Activated naive CD4-positive, alpha-beta T cell treated with anti-CD3 and anti-CD28 coated beads, Interleukin-2, amount 50 U/mL, for 24 hours (primary cell): ENCODE data around the gene JAZF1.

Experiments
- H3K27ac Mint-ChIP-seq: one replicate; pipeline ENCODE4 v1.8.0; 2021; ENCODE audit warnings: mild to moderate bottlenecking, mixed read lengths
- H3K27me3 Mint-ChIP-seq: one replicate; pipeline ENCODE4 v1.8.0; 2021; ENCODE audit warnings: mixed read lengths
- H3K36me3 Mint-ChIP-seq: one replicate; pipeline ENCODE4 v1.8.0; 2021; ENCODE audit warnings: mixed read lengths
- H3K4me1 Mint-ChIP-seq: one replicate; pipeline ENCODE4 v1.8.0; 2021; ENCODE audit warnings: mixed read lengths
- H3K4me3 Mint-ChIP-seq: one replicate; pipeline ENCODE4 v1.8.0; 2021; ENCODE audit warnings: mild to moderate bottlenecking, mixed read lengths
- H3K9me3 Mint-ChIP-seq: one replicate; pipeline ENCODE4 v1.8.0; 2021; ENCODE audit warnings: mixed read lengths

JAZF1 gene

GRCh38 chr7:27808626-27809025 is 372.0 kb downstream of the JAZF1 start:
- no peak overlapping the region for H3K27ac Mint-ChIP-seq
- peaks cover 18% of the 10 kb centered on the region for H3K36me3 Mint-ChIP-seq
- peaks cover 23% of the 10 kb centered on the region for H3K4me1 Mint-ChIP-seq
- no peaks in the 10 kb centered on the region for H3K9me3 Mint-ChIP-seq
- no peak overlapping the region for H3K4me3 Mint-ChIP-seq
- H3K27me3 Mint-ChIP-seq: no peaks in the 10 kb centered on the region

GRCh38 chr7:27804139-27804538 is 376.5 kb downstream of the JAZF1 start:
- H3K4me3 Mint-ChIP-seq: no peak overlapping the region
- H3K9me3 Mint-ChIP-seq: no peaks in the 10 kb centered on the region
- H3K36me3 Mint-ChIP-seq: peaks cover 21% of the 10 kb centered on the region
- peaks cover 24% of the 10 kb centered on the region for H3K4me1 Mint-ChIP-seq
- H3K27me3 Mint-ChIP-seq: no peaks in the 10 kb centered on the region
- no peak overlapping the region for H3K27ac Mint-ChIP-seq

DNA sequence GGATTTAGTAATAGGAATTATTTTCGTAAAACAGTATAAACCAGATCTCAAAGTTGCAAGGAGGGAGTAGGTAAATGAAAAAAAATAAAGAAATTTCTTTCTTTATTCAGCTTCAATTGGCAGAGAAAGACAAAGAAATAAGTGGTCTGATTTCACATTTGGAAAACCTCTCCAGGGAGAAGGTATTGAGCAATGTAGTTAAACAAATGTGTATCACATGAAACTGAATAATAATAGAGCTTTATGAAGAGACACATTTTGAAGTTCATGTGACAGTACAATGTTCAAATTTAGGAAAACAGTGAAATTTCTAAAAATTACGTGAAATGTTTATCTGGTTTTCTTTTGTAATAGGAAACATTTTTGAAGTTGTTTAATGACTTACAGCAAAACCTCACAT is 377.6 kb downstream of the JAZF1 start:
- no peaks in the 10 kb centered on the region for H3K9me3 Mint-ChIP-seq
- H3K36me3 Mint-ChIP-seq: peaks cover 19% of the 10 kb centered on the region
- peaks cover 18% of the 10 kb centered on the region for H3K4me1 Mint-ChIP-seq
- no peak overlapping the region for H3K27ac Mint-ChIP-seq
- H3K4me3 Mint-ChIP-seq: no peak overlapping the region
- H3K27me3 Mint-ChIP-seq: no peaks in the 10 kb centered on the region

- Mint-ChIP-seq H3K4me1 (peaks cover 7% of the 10 kb centered on the region), H3K27ac (no peak overlapping the region), H3K27me3 (no peaks in the 10 kb centered on the region), H3K4me3 (no peak overlapping the region), H3K36me3 (peaks cover 22% of the 10 kb centered on the region), H3K9me3 (no peaks in the 10 kb centered on the region)
Measured at GRCh38 chr7:27799212-27799611, 381.4 kb downstream of the JAZF1 start.

DNA sequence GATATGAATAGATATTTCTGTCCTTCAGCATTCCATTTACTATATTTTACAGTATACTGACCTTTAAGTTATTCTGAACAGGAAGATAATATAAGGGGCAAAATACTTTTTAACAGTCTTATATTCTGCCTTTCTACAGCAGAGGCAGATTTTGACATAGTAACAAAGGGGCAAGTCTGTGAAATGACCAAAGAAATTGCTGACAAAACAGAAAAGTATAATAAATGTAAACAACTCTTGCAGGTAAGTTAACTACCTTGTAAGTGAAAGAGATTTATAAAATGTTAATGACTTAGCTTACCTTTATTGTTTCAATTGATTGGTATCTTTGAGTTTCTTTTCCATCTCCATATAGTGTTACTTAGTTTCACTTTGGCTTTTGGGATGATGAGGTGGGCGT is 384.6 kb downstream of the JAZF1 start:
- no peaks in the 10 kb centered on the region for H3K27me3 Mint-ChIP-seq
- H3K27ac Mint-ChIP-seq: no peak overlapping the region
- H3K36me3 Mint-ChIP-seq: peaks cover 12% of the 10 kb centered on the region
- no peak overlapping the region for H3K4me3 Mint-ChIP-seq
- no peaks in the 10 kb centered on the region for H3K9me3 Mint-ChIP-seq
- H3K4me1 Mint-ChIP-seq: no peaks in the 10 kb centered on the region

DNA sequence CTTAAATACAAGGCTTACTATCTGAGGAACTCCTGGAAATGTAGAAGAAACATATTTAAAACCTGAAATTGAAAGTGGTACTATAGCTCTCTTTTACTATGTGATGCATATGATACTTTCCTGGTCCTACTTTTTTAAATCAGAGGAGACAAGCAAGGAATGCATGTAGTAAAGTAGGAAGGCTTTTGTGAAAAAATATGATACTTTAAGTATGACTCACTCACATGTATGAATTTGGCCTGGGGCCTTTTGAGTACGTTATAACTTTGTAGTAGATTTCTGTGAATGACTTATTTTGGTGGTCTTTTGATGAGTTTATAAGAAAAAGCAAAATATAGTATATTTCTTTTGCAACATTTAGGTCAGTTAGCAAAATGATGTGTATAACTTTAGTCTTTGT is 386.8 kb downstream of the JAZF1 start:
- no peaks in the 10 kb centered on the region for H3K9me3 Mint-ChIP-seq
- no peaks in the 10 kb centered on the region for H3K4me1 Mint-ChIP-seq
- no peaks in the 10 kb centered on the region for H3K27me3 Mint-ChIP-seq
- peaks cover 14% of the 10 kb centered on the region for H3K36me3 Mint-ChIP-seq
- H3K4me3 Mint-ChIP-seq: no peak overlapping the region
- no peak overlapping the region for H3K27ac Mint-ChIP-seq

DNA sequence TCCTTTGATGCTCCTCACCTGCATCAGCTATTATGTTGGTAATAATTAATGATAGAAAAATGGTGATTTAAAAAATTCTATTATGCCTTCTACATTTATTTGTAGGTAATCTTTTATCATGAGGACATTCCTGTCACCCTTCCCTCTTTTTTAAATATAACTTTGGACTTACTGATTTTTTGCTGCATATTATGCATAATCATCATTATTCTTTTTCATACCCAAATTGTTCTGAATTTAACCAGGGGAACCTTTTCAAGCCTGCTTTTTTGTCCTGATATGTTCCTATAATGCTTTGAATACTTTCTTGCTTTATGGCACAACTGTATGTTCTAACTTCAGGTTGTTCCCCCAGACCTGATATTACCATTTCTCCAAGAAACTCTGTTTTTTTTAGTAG is 392.2 kb downstream of the JAZF1 start:
- Mint-ChIP-seq H3K27me3 (no peaks in the 10 kb centered on the region), H3K9me3 (no peaks in the 10 kb centered on the region), H3K4me3 (no peak overlapping the region), H3K36me3 (peaks cover 15% of the 10 kb centered on the region), H3K4me1 (peaks cover 12% of the 10 kb centered on the region), H3K27ac (no peak overlapping the region)

GRCh38 chr7:27784399-27785053 is 396.1 kb downstream of the JAZF1 start:
- Mint-ChIP-seq H3K27me3 (no peaks in the 10 kb centered on the region), H3K27ac (peak overlapping the region; percentile 70), H3K4me3 (peak overlapping the region; percentile 9), H3K9me3 (no peaks in the 10 kb centered on the region), H3K36me3 (peaks cover 11% of the 10 kb centered on the region), H3K4me1 (peaks cover 41% of the 10 kb centered on the region)

DNA sequence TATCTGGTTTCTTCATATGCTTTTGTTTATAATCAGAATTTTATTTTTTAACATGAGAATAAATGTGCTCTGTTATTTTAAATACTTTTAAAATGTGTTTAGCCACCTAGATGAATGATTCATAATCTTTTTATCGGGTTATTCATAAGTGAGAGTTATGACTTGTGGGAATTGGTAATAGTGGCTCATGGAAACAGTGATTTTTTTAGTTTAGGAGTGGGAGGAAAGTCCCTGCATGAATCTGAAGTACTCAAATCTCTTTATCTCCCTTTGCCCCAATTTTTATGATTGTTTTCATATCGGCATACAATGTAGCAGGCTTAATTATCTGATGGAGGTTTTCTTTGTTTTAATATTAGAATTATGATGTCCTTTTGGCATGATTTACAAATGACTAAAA is 397.7 kb downstream of the JAZF1 start:
- Mint-ChIP-seq H3K9me3 (no peaks in the 10 kb centered on the region), H3K4me1 (peaks cover 45% of the 10 kb centered on the region), H3K36me3 (peaks cover 8% of the 10 kb centered on the region), H3K27me3 (no peaks in the 10 kb centered on the region), H3K27ac (peak overlapping the region; percentile 10), H3K4me3 (peak overlapping the region; percentile 24)

- peak overlapping the region; percentile 56 for H3K27ac Mint-ChIP-seq
- peaks cover 57% of the 10 kb centered on the region for H3K4me1 Mint-ChIP-seq
- no peak overlapping the region for H3K4me3 Mint-ChIP-seq
- no peaks in the 10 kb centered on the region for H3K27me3 Mint-ChIP-seq
- no peaks in the 10 kb centered on the region for H3K9me3 Mint-ChIP-seq
- peaks cover 1% of the 10 kb centered on the region for H3K36me3 Mint-ChIP-seq
Measured at GRCh38 chr7:27781188-27781587, 399.4 kb downstream of the JAZF1 start.
